Lower leg skin (tissue), 4 donors: ENCODE data around the gene NFE2L1. TPM values are rescaled to one million over a fixed set of nuclear protein-coding genes. Genes with fewer than 3 reads are reported as not detected.

Source experiments
- DNase-seq, 2 donors: peaks; one replicate each; pipeline ENCODE4 v3.0.0-alpha.2; 2019; ENCODE audit warnings: low spot score in 2 of 2
- H3K4me3 ChIP-seq: fragments of 200-600 bp; sonication (generic); 2 replicates; pipeline ENCODE4 v1.5.1; 2017; ENCODE audit warnings: mild to moderate bottlenecking, low read depth; ENCODE audit not compliant: poor library complexity, severe bottlenecking
- POLR2A ChIP-seq, 2 donors: fragments of 450-650 bp; IDR thresholded peaks; one replicate each; pipeline ENCODE4 v1.6.1; 2016 to 2017; ENCODE audit warnings: antibody characterized with exemption in 2 of 2, mild to moderate bottlenecking in 1 of 2, moderate library complexity in 1 of 2
- WGBS, 2 donors: methylation state at CpG; one replicate each; pipeline ENCODE4 v1.1.5; 2018; 5-methylcytosine and 5-hydroxymethylcytosine counted together
- intact Hi-C: fragments of 100-400 bp; cut with DNase I; formaldehyde crosslinking; loops from one replicate; pipeline ENCODE4 v1.15.0; 2023; ENCODE audit warnings: low total_unique reads
- total RNA-seq, 4 donors: library from RNA; depleted of rRNA; stranded (reverse); fragments of >200 nt; gene quantifications; one replicate each; pipeline ENCODE4 v1.1.0, GENCODE V29; 2016
- TF ChIP-seq, protein P1 (sequence below), 3 donors: fragments of 450-650 bp; IDR thresholded peaks; one replicate each; pipeline ENCODE4 v1.5.1; 2016; ENCODE audit warnings: antibody characterized with exemption in 3 of 3, mild to moderate bottlenecking in 3 of 3, moderate library complexity in 2 of 3

The NFE2L1 gene
- total RNA-seq, 4 donors from 2014 or later, result 97.2 to 158 (median 117) TPM

DNA sequence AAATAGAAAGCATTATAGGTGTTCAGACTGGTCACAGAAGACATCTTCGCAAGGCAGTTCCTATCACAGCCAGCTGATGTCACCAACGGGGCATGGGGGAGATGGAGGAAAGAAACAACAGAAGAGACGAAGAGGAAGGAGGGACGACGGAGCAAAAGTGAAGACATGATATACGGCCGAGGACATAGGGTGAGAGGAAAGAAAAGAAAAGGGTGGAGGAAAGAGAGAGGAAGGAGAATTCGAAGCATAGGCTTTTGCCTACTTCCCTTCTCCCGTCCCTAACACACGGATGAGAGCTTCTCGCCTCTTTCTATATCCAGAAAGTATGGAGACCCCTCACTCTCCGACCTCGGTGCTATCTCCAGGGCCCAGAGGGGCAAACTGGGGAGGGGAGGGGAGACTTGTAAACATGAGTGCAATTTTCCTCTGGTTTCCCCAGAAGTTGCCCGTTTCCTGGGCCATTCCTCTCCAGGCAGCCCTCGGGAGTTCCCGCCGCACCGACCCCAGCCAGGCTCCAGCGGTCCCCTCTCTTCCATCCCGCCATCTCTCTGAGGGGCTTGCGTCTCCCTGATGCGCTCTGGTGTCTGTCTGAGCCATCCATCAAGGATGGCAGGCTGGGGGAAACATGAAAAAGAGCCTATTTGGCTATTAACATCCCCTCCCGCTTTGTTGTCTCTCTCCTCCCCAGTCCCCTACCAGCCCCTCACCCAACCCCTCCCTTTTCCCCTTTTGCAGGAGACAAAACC, 36.6 kb upstream of the NFE2L1 start:
- 7 to 8% methylated on average over 23 of the region's 23 CpGs for WGBS, 2 donors

DNA sequence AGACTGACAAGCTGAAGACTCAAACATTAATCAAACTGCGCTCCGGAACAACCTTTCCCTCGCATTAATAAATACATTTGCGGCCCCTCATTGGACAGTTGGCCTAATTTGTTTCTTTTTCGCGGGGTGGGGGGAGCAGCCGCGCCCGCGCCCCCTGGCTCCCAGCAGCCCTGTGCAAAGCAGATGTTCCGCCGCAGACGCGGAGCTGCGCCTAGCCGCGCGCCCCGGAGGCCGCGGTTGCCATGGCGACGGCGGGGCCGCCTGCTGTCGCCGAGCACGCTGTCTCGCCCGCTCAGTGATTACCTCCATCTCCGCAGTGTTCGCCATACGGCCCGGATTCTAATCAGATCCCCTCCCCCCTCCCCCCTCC, 36.0 kb upstream of the NFE2L1 start:
- no peak for DNase-seq
- TF ChIP-seq, protein P1, sequence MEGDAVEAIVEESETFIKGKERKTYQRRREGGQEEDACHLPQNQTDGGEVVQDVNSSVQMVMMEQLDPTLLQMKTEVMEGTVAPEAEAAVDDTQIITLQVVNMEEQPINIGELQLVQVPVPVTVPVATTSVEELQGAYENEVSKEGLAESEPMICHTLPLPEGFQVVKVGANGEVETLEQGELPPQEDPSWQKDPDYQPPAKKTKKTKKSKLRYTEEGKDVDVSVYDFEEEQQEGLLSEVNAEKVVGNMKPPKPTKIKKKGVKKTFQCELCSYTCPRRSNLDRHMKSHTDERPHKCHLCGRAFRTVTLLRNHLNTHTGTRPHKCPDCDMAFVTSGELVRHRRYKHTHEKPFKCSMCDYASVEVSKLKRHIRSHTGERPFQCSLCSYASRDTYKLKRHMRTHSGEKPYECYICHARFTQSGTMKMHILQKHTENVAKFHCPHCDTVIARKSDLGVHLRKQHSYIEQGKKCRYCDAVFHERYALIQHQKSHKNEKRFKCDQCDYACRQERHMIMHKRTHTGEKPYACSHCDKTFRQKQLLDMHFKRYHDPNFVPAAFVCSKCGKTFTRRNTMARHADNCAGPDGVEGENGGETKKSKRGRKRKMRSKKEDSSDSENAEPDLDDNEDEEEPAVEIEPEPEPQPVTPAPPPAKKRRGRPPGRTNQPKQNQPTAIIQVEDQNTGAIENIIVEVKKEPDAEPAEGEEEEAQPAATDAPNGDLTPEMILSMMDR (IDR thresholded peaks at IDR 0.05), result no peak
- TF ChIP-seq POLR2A (IDR thresholded peaks at IDR 0.05), result no peak
- intact Hi-C loops, result no loop called here
- WGBS, 2 donors, result 1% methylated on average over 33 to 34 of the region's 34 CpGs
- H3K4me3 ChIP-seq, result no peak overlapping the region

More for the DNA sequence above, 36.6 kb upstream of the NFE2L1 start:
- no peak for DNase-seq
- H3K4me3 ChIP-seq, result no peak overlapping the region
- intact Hi-C loops, result no loop called here
- TF ChIP-seq POLR2A (IDR thresholded peaks at IDR 0.05), result no peak
- TF ChIP-seq, protein P1 (IDR thresholded peaks at IDR 0.05), result no peak

DNA sequence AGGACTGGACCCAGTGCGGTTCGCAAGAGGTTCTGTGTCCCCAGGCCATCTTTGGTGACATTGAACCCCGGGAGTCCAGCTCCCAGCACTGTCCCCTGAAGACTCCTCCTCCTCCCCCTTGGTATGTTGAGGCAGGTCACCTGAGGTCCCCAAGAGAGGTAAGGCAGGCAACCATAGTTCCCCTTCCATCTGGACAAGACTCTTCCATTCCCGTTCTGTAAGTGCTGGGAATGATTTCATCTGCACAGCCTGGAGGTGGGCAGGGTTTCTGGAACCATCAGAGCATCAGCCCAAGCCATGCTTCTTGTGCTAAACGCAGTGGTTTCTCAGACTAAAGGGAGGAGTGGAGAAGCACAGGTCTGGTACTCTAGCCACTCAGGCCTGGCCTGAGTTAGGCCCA, 35.5 kb upstream of the NFE2L1 start:
- DNase-seq, result no peak
- no peak for TF ChIP-seq POLR2A (IDR thresholded peaks at IDR 0.05)
- TF ChIP-seq, protein P1 (IDR thresholded peaks at IDR 0.05), result no peak
- WGBS, 2 donors, result 45% methylated on average over 3 to 4 of the region's 5 CpGs
- intact Hi-C loops, result no loop called here
- no peak overlapping the region for H3K4me3 ChIP-seq

- 87 to 88% methylated on average over 6 of the region's 6 CpGs for WGBS, 2 donors
- H3K4me3 ChIP-seq, result no peak overlapping the region
- DNase-seq, result no peak
- intact Hi-C loops, result no loop called here
- TF ChIP-seq, protein P1 (IDR thresholded peaks at IDR 0.05), result no peak
- no peak for TF ChIP-seq POLR2A (IDR thresholded peaks at IDR 0.05)
Measured at GRCh38 chr17:48013876-48014594, 34.1 kb upstream of the NFE2L1 start.

DNA sequence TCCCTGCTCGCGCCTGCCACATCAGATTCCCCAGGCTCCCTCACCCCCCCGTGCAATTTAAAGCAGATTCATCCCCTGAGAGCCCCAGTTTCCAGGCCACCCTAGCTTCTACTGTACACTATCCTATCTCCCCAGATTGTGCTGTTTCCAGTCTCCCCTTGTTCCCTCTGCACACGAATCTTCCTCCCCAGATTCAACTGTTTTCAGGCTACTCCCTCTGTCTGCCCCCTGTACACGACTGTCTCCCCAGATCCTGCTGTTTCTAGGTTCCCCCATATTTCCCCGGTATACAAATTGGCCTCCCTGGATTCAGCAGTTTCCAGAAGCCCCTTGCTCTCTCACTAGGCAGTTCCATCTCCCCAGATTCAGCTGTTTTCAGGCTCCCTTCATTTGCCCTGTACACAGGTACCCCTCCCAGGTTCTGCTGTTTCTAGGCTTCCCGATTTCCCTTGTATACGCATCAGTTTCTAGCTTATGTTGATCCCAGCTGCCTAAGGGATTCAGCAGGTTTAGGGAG, 33.5 kb upstream of the NFE2L1 start:
- 72 to 74% methylated on average over 8 of the region's 8 CpGs for WGBS, 2 donors
- H3K4me3 ChIP-seq, result no peak overlapping the region
- intact Hi-C loops, result no loop called here
- no peak for DNase-seq
- no peak for TF ChIP-seq POLR2A (IDR thresholded peaks at IDR 0.05)
- TF ChIP-seq, protein P1 (IDR thresholded peaks at IDR 0.05), result no peak
